ENCODE measurements around the gene ABCD3. TPM values are rescaled to one million over a fixed set of nuclear protein-coding genes. Genes with fewer than 3 reads are reported as not detected.
"Not testable (repeated sequence)": the region's sequence is repeated elsewhere in the genome, so short reads cannot be mapped to it uniquely, and the experiment has no call there.

ABCD3 gene
- total RNA-seq, 2 donors from 2014 or later: 26.3 to 51.5 TPM

DNA sequence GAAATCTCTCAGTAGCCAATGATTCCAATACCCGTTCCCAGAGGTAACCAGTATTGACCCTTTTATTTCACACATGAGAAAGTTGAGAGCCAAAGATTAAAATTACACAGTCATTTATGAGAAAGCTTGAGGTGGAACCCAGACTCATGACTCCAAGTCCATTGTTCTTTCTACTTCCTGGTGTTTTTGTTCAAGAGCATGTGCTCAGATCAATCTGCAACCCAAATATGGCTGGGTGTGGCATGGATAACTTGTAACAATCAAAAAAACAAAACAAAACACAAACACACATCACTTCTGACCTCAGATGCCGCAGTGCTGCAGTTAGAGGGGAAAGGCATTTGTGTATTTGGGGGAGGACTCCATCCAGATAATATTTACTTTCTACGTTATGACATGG lies 18.7 kb upstream of the ABCD3 start:
- Mint-ChIP-seq H3K36me3 (no peaks in the 10 kb centered on the region), H3K27ac (no peak overlapping the region), H3K9me3 (no peaks in the 10 kb centered on the region)
- no peak for DNase-seq (ENCODE audit: low spot score in 2 of 2)
- no peak for ATAC-seq

DNA sequence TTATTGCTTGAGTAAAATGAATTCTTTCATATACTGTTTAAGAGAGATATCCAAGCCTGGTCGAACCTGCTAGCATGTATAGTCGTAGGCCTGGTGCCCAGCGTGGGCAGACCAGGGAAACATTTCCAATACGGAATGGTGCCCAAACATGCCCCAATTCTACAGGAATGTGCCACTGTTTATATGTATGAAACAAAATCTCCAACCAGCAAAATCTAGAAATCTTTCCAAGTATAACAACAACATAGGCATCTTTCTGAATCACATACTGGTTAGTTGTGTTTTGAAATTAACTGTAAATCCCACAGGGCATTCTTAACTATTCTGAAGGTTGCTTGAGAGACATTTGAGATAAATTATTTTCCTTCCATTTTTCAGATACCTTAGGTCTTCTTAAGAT lies 17.0 kb upstream of the ABCD3 start:
- H3K9me3 Mint-ChIP-seq: no peaks in the 10 kb centered on the region
- ATAC-seq: no peak
- no peaks in the 10 kb centered on the region for H3K36me3 Mint-ChIP-seq
- no peak overlapping the region for H3K27ac Mint-ChIP-seq
- DNase-seq (ENCODE audit: low spot score in 2 of 2): no peak

DNA sequence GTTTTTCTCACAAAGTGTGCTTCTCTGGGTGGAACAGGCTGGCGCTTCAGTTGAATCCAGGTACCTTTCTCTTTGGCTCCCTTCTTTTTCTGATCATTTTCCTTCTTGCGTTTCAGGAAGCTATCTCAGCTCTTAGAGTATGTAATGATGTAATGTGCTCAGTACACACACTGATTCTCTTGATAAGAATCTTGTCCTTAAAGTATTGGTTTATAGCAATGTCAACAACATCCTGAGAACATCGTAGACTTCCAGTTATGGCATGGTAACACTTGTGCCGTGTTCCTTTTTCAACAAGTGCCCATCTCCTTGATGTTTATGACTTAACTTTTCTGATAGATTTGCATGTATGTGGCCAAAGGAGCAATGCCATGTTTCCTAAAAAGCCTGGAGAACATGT lies 11.7 kb upstream of the ABCD3 start:
- no peak overlapping the region for H3K27ac Mint-ChIP-seq
- ATAC-seq (no peak), DNase-seq (ENCODE audit: low spot score in 2 of 2) (no peak)
- H3K36me3 Mint-ChIP-seq: no peaks in the 10 kb centered on the region
- H3K9me3 Mint-ChIP-seq: no peaks in the 10 kb centered on the region

DNA sequence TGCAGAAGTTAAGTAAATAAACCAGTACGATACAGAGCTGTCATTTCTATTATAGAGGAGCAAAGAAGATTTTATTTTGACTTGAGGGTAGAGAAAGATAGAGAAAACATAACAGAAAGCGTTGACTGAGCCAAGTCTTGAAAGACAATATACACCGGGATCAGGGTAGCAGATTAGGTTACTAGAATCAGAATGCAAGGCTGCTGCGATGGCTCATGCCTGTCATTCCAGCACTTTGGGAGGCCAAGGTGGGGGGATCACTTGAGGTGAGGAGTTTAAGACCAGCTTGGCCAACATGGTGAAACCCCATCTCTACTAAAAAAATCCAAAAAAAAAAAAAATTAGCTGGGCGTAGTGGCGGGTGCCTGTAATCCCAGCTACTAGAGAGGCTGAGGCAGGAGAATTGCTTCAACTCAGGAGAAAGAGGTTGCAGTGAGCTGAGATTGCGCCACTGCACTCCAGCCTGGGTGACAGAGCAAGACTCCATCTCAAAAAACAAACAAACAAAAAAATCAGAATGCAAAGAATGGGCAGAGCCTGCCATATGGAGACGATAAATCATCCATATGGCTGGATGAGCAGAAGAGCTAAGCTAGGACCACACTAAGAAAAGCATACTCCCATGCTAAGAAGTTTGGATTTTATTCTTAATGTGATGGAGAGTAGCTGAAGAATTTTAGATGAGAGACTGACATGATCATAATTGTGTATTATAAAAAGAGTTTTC lies 9.9 kb upstream of the ABCD3 start:
- H3K27ac Mint-ChIP-seq: no peak overlapping the region
- ATAC-seq (no peak), DNase-seq (ENCODE audit: low spot score in 2 of 2) (no peak)
- no peaks in the 10 kb centered on the region for H3K9me3 Mint-ChIP-seq
- no peaks in the 10 kb centered on the region for H3K36me3 Mint-ChIP-seq

DNA sequence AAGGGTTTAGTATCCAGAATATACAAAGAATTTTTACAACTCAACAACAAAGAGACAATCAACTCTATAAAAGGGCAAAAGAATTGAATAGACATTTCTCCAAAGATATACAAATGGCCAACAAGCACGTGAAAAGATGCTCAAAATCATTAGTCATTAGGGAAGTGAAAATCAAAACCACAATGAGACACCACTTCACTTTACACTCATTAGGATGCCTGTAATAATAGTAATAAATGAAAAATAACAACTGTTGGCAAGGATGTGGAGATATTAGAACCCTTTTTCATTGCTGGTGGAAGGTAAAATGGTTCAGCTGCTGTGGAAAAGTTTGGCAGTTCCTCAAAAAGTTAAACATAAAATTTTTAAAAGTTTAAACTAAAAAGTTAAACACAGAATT lies 7.0 kb upstream of the ABCD3 start:
- H3K27ac Mint-ChIP-seq: no peak overlapping the region
- DNase-seq (ENCODE audit: low spot score in 2 of 2): no peak
- no peaks in the 10 kb centered on the region for H3K9me3 Mint-ChIP-seq
- no peak for ATAC-seq
- no peaks in the 10 kb centered on the region for H3K36me3 Mint-ChIP-seq

DNA sequence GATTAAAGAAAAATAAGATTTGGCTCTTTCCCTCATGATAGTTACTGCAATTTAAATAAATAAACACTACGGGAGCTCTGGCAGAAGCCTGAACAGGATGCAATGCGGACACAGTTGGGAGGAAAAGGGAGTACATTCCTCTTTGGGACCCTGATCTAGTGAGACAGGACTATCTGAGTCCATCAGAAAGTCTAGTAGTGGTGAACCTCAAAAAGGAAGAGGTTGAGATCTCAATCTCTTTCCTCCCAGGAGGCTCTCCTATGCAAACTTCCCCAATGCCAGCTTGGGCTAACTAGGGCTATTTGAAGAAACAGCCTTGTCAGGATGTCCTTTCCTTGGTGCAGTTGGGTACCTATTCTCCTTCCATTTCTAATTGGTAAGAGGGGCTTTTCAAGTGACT lies 4.9 kb upstream of the ABCD3 start:
- DNase-seq (ENCODE audit: low spot score in 2 of 2): no peak
- no peak for ATAC-seq
- H3K9me3 Mint-ChIP-seq: no peaks in the 10 kb centered on the region
- H3K36me3 Mint-ChIP-seq: no peaks in the 10 kb centered on the region
- no peak overlapping the region for H3K27ac Mint-ChIP-seq

DNA sequence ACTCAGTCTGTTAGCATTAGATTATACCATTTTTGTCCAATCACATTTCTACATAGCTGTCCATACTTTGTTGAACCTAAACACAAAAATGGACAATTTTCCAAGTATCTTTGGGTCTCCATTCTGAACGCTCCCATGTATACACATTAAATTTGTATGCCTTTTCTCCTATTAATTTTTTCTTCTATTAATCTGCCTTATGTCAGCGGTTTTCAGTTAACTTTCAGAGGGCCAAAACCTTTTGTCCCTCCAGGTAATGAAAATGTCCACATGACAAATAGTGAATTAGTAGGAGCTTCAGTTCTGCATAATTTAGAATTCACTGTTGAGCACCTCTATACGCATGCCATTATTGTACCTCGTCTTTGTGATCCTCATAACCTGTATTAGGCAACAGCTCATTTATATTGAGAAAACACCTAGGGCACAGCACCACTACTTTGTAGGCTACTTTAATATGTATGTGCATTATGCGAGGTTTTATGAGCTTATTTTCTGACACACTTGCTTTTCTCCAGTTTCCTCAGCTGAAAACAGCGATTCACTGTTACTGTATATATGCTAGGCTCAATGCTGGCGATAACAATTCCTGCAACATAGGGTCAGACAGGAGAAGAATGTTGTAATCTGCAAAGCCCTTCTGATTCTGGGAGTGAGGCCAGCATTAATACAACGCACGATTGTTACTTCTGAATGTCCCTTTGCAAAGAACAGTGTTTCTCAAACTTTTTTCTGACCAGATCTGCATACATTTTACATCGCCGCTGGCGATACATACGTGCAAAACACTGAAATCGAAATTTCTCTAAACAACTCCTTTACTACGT lies 1.1 kb upstream of the ABCD3 start:
- H3K36me3 Mint-ChIP-seq: peaks cover 0 to 6% of the 10 kb centered on the region in 2 donors
- no peaks in the 10 kb centered on the region for H3K9me3 Mint-ChIP-seq
- DNase-seq (ENCODE audit: low spot score in 2 of 2) (no peak), ATAC-seq (no peak)
- H3K27ac Mint-ChIP-seq: no peak overlapping the region

DNA sequence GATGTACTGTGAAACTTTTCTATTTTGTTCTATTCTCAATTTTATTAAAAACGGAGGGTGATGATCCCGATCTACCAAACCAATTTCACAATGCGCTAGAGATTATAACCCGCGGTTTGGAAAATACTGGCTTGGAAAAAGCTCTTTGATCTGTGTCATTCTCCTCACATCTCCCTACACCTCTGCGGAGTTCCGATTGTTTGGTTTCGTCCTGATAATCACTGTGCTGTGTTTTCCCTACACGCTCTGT lies 536 bp upstream of the ABCD3 start:
- no peak for DNase-seq (ENCODE audit: low spot score in 2 of 2)
- no peaks in the 10 kb centered on the region for H3K9me3 Mint-ChIP-seq

DNA sequence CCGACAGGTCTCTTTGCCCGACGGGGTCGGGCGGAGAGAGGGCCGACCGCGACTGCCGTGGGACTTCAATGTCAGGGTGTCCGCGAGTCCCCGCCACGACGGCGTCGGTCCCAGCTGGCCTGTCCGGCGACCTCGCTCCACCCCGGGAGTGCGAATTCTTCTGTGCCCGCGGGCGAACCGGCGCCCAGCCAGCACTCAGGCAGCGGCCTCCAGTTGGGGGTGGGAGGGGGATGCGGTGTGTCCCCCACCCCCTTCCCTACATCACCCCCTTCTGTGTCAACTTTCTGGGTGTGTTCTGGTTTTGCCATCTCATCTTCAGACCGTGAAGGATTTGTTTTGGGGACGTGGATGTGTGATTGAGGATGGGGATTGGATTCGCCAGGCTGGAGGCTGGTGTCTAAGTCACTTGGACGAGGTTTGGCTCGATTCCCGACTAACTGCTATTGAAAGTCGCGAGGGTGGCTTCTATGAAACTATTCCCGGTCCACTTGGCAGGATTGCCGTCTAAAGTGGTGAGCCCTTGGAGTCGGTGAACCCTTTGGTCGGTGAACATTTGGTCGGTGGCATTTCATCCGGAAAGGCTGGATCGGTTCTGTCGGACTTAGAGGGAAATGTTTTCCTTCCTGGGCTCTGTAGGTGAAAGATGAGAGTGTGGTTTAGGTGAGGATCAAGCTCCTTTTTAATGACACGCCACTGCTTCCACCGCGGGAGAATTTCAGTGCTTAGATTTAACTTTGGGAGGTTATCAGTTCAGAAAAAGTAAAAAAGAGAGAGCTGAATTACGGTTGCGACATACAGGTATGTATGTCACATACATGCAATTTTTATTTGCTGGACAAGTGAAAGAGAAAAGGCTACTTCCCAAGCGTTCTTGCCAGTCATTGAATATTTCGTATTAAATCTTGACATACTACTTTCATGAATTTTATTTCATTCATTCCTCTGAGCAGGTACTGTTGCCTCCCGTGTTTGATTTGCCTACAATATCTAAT lies 771 bp downstream of the ABCD3 start:
- DNase-seq (ENCODE audit: low spot score in 2 of 2) (peak in 1 of 2 donors; percentile 58), ATAC-seq (peak; percentile 14 to 24)
- Mint-ChIP-seq H3K36me3 (peaks cover 0 to 6% of the 10 kb centered on the region in 2 donors), H3K9me3 (no peaks in the 10 kb centered on the region), H3K27ac (peak overlapping the region in 1 of 2 donors; percentile 67)

More for the DNA sequence above, 536 bp upstream of the ABCD3 start:
- Mint-ChIP-seq H3K27ac (no peak overlapping the region), H3K36me3 (peaks cover 0 to 6% of the 10 kb centered on the region in 2 donors)
- ATAC-seq: no peak

DNA sequence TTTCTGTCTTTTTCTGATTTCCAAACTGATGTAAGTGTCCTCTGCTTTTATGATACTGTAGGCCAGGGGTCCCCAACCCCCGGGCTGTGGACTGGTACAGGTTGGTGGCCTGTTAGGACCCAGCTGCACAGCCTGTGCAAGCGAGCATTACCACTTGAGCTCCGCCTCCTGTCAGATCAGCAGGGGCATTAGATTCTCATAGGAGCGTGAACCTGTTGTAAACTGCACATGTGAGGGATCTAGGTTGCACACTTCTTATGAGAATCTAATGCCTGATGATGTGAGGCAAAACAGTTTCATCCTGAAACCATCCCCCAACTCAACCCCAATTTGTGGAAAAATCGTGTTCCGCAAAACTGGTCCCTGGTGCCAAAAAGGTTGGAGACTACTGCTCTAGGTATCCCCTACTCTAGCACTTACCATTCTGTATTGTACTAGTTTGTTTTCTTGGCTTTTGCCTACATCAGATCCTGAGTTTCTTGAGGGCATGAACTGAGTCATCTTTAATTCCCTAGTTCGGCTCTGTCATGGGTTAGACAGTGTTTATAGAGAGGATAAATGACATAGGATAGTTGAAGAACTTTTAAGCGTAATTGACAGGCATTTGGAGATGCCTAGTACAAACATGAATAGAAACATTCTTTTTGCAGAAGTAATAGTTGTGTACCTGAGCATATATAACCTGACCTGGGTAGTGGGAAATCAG lies 4.1 kb downstream of the ABCD3 start:
- ATAC-seq: no peak
- no peaks in the 10 kb centered on the region for H3K9me3 Mint-ChIP-seq
- no peak overlapping the region for H3K27ac Mint-ChIP-seq
- H3K36me3 Mint-ChIP-seq: peaks cover 0 to 9% of the 10 kb centered on the region in 2 donors
- DNase-seq (ENCODE audit: low spot score in 2 of 2): no peak

DNA sequence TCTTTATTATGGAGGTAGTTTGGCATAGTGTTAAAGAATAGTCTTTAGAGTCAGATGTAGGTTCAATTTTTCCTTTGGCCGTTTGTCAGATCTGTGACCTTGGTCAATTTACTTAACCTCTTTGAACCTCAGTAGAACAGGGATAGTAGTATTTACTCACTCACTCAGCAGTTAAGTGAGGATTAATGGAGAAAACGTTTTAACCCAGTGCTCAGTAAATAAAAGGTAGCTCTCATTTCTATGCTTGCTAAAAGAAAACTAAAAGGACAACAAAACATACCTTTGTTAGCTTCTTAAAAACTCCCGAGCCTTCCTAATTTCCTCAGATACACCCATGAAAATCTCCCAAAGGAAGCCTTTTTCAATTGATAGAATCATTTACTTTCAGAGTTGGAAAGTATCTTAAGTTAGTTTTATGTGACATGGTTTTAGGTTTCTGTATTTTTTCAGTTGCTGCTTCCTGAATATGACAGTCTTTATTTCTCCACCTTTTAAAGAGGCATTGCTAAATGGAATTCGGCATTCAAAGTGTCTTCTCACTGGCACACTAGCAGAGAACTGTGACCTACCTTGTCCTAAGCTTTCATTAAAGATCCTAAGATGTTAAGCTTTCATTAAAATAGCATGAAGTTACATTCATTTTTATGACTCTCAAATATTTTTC lies 7.8 kb downstream of the ABCD3 start:
- H3K27ac Mint-ChIP-seq: peak overlapping the region in 1 of 2 donors; percentile 24
- H3K36me3 Mint-ChIP-seq: peaks cover 9 to 11% of the 10 kb centered on the region in 2 donors
- DNase-seq (ENCODE audit: low spot score in 2 of 2) (no peak), ATAC-seq (no peak)
- H3K9me3 Mint-ChIP-seq: no peaks in the 10 kb centered on the region

DNA sequence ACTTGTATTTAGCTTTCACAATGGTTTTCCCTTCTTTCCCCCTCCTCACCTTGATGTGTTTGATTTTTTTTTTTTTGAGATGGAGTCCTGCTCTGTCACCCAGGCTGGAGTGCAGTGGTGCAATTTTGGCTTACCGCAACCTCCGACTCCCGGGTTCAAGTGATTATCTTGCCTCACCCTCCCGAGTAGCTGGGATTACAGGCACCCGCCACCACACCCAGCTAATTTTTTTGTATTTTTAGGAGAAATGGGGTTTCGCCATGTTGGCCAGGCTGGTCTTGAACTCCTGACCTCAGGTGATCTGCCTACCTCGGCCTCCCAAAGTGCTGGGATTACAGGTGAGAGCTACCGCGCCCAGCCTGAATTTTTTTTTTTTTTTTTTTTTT lies 8.3 kb downstream of the ABCD3 start:
- H3K36me3 Mint-ChIP-seq: peaks cover 9 to 11% of the 10 kb centered on the region in 2 donors
- H3K9me3 Mint-ChIP-seq, H3K27ac Mint-ChIP-seq: not testable (repeated sequence)

DNA sequence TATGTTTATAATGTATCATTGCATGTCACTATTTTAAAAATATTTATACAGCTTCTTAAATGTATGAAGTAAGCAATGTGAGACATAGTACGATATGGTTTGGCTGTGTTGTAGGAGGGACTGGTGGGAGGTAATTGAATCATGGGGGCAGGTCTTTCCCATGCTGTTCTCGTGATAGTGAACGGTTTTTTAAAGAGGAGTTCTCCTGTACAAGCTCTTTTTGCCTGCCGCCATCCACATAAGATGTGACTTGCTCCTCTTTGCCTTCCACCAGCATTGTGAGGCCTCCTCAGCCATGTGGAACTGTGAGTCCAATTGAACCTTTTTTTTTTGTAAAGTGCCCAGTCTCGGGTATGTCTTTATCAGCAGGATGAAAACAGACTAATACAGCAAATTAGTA lies 10.3 kb downstream of the ABCD3 start:
- ATAC-seq (no peak), DNase-seq (ENCODE audit: low spot score in 2 of 2) (no peak)
- H3K9me3 Mint-ChIP-seq: no peaks in the 10 kb centered on the region

More for the DNA sequence above, 8.3 kb downstream of the ABCD3 start:
- ATAC-seq; DNase-seq (ENCODE audit: low spot score in 2 of 2): not testable (repeated sequence)

DNA sequence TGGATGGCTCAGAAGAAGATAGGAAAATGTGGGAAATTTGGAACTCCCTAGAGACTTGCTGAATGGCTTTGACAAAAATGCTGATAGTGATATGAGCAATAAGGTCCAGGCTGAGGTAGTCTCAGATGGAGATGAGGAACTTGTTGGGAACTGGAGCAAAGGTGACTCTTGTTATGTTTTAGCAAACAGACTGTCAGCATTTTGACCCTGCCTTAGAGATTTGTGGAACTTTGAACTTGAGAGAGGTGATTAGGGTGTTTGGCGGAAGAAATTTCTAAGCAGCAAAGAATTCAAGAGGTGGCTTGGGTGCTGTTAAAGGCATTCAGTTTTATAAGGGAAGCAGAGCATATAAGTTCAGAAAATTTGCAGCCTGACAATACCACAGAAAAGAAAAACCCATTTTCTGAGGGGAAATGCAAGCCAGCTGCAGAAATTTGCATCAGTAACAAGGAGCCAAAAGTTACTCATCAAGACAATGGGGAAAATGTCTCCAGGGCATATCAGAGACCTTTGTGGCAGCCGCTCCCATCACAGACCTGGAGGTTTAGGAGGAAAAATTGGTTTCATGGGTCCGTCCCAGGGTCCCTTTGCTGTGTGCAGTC lies 10.8 kb downstream of the ABCD3 start:
- not testable (repeated sequence) for DNase-seq (ENCODE audit: low spot score in 2 of 2); H3K27ac Mint-ChIP-seq; H3K9me3 Mint-ChIP-seq; ATAC-seq
- H3K36me3 Mint-ChIP-seq: peaks cover 9 to 11% of the 10 kb centered on the region in 2 donors

More for the DNA sequence above, 10.3 kb downstream of the ABCD3 start:
- no peak overlapping the region for H3K27ac Mint-ChIP-seq
- H3K36me3 Mint-ChIP-seq: peaks cover 9 to 11% of the 10 kb centered on the region in 2 donors

DNA sequence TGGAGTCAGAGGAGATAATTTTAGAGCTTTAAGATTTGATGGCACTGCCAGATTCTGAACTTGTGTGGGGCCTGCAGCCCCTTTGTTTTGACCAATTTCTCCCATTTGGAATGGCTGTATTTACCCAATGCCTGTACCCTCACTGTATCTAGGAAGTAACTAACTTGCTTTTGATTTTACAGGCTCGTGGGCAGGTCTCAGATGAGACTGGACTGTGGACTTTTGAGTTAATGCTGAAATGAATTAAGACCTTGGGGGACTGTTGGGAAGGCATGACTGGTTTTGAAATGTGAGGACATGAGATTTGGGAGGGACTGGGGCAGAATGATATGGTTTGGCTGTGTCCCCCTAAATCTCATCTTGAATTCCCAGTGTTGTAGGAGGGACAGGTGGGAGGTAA lies 11.9 kb downstream of the ABCD3 start:
- peak overlapping the region in 1 of 2 donors; percentile 3 for H3K27ac Mint-ChIP-seq
- not testable (repeated sequence) for DNase-seq (ENCODE audit: low spot score in 2 of 2); H3K9me3 Mint-ChIP-seq; ATAC-seq
- H3K36me3 Mint-ChIP-seq: peaks cover 9 to 11% of the 10 kb centered on the region in 2 donors
